Measurements from ENCODE around the gene DUOX2.

- TF ChIP-seq, protein P1, sequence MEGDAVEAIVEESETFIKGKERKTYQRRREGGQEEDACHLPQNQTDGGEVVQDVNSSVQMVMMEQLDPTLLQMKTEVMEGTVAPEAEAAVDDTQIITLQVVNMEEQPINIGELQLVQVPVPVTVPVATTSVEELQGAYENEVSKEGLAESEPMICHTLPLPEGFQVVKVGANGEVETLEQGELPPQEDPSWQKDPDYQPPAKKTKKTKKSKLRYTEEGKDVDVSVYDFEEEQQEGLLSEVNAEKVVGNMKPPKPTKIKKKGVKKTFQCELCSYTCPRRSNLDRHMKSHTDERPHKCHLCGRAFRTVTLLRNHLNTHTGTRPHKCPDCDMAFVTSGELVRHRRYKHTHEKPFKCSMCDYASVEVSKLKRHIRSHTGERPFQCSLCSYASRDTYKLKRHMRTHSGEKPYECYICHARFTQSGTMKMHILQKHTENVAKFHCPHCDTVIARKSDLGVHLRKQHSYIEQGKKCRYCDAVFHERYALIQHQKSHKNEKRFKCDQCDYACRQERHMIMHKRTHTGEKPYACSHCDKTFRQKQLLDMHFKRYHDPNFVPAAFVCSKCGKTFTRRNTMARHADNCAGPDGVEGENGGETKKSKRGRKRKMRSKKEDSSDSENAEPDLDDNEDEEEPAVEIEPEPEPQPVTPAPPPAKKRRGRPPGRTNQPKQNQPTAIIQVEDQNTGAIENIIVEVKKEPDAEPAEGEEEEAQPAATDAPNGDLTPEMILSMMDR (IDR thresholded peaks at IDR 0.05) = no peak
- no peak for TF ChIP-seq EZH2phosphoT487 (IDR thresholded peaks at IDR 0.05)
Observed at GRCh38 chr15:45048794-45049631, 65.0 kb downstream of the DUOX2 start.
